ENCODE data around the gene LAMB2. TPM values are rescaled to one million over a fixed set of nuclear protein-coding genes. Genes with fewer than 3 reads are reported as not detected.

Gene LAMB2
- total RNA-seq, result under 1 TPM in 1 of 2 donors, not detected in 1; 0.79 TPM

- no peak within 1 kb of the TSS for H3K27ac Mint-ChIP-seq
- no peak within 1 kb of the TSS for H3K4me3 Mint-ChIP-seq
- no peaks in the 10 kb centered on the region for H3K4me1 Mint-ChIP-seq
- no peaks in the 10 kb centered on the region for H3K36me3 Mint-ChIP-seq (ENCODE audit: low read depth)
- H3K27me3 Mint-ChIP-seq, result peaks cover 14% of the 10 kb centered on the region
- H3K9me3 Mint-ChIP-seq, result no peaks in the 10 kb centered on the region
- ATAC-seq (replicated peaks), result no peak
Observed at GRCh38 chr3:49132437-49133225, at the start of gene LAMB2. LAMB2 (minus strand) TSS chr3:49133050; CDS start chr3:49132867, 183 bp downstream.

GRCh38 chr3:49181351-49181750 is 48.5 kb upstream of the LAMB2 start:
- Mint-ChIP-seq H3K36me3 (ENCODE audit: low read depth) (no peaks in the 10 kb centered on the region), H3K9me3 (no peaks in the 10 kb centered on the region), H3K27me3 (peaks cover 10% of the 10 kb centered on the region), H3K4me3 (no peak overlapping the region), H3K4me1 (no peaks in the 10 kb centered on the region), H3K27ac (no peak overlapping the region)
- no peak for ATAC-seq (replicated peaks)

GRCh38 chr3:49180116-49180515 is 47.3 kb upstream of the LAMB2 start:
- Mint-ChIP-seq H3K27ac (no peak overlapping the region), H3K9me3 (no peaks in the 10 kb centered on the region), H3K4me1 (no peaks in the 10 kb centered on the region), H3K36me3 (ENCODE audit: low read depth) (no peaks in the 10 kb centered on the region), H3K27me3 (peaks cover 10% of the 10 kb centered on the region), H3K4me3 (no peak overlapping the region)
- ATAC-seq (replicated peaks), result no peak

GRCh38 chr3:49177073-49177472 is 44.2 kb upstream of the LAMB2 start:
- no peak overlapping the region for H3K27ac Mint-ChIP-seq
- peaks cover 10% of the 10 kb centered on the region for H3K27me3 Mint-ChIP-seq
- H3K9me3 Mint-ChIP-seq, result no peaks in the 10 kb centered on the region
- H3K4me3 Mint-ChIP-seq, result no peak overlapping the region
- no peaks in the 10 kb centered on the region for H3K36me3 Mint-ChIP-seq (ENCODE audit: low read depth)
- no peaks in the 10 kb centered on the region for H3K4me1 Mint-ChIP-seq
- no peak for ATAC-seq (replicated peaks)

- Mint-ChIP-seq H3K4me1 (peaks cover 5% of the 10 kb centered on the region), H3K4me3 (no peak overlapping the region), H3K27me3 (peaks cover 10% of the 10 kb centered on the region), H3K36me3 (ENCODE audit: low read depth) (no peaks in the 10 kb centered on the region), H3K9me3 (no peaks in the 10 kb centered on the region), H3K27ac (no peak overlapping the region)
- ATAC-seq (replicated peaks), result no peak
Observed at GRCh38 chr3:49175530-49175929, 42.7 kb upstream of the LAMB2 start.

GRCh38 chr3:49174397-49174985 is 41.6 kb upstream of the LAMB2 start:
- Mint-ChIP-seq H3K27ac (no peak overlapping the region), H3K4me3 (no peak overlapping the region), H3K4me1 (peaks cover 5% of the 10 kb centered on the region), H3K9me3 (no peaks in the 10 kb centered on the region), H3K36me3 (ENCODE audit: low read depth) (no peaks in the 10 kb centered on the region), H3K27me3 (peaks cover 8% of the 10 kb centered on the region)
- ATAC-seq (replicated peaks), result no peak

GRCh38 chr3:49173792-49174170 is 40.9 kb upstream of the LAMB2 start:
- Mint-ChIP-seq H3K36me3 (ENCODE audit: low read depth) (no peaks in the 10 kb centered on the region), H3K27ac (no peak overlapping the region), H3K27me3 (peaks cover under 1% of the 10 kb centered on the region), H3K9me3 (no peaks in the 10 kb centered on the region), H3K4me3 (no peak overlapping the region), H3K4me1 (peaks cover 5% of the 10 kb centered on the region)
- no peak for ATAC-seq (replicated peaks)

GRCh38 chr3:49173116-49173791 is 40.4 kb upstream of the LAMB2 start:
- Mint-ChIP-seq H3K27ac (no peak overlapping the region), H3K36me3 (ENCODE audit: low read depth) (no peaks in the 10 kb centered on the region), H3K4me3 (no peak overlapping the region), H3K9me3 (no peaks in the 10 kb centered on the region), H3K4me1 (peaks cover 5% of the 10 kb centered on the region), H3K27me3 (no peaks in the 10 kb centered on the region)
- no peak for ATAC-seq (replicated peaks)

- no peaks in the 10 kb centered on the region for H3K36me3 Mint-ChIP-seq (ENCODE audit: low read depth)
- H3K4me1 Mint-ChIP-seq, result peaks cover 5% of the 10 kb centered on the region
- ATAC-seq (replicated peaks), result no peak
- no peak overlapping the region for H3K4me3 Mint-ChIP-seq
- H3K27me3 Mint-ChIP-seq, result no peaks in the 10 kb centered on the region
- no peak overlapping the region for H3K27ac Mint-ChIP-seq
- H3K9me3 Mint-ChIP-seq, result no peaks in the 10 kb centered on the region
Observed at GRCh38 chr3:49172551-49173041, 39.7 kb upstream of the LAMB2 start.

GRCh38 chr3:49171775-49172500 is 39.1 kb upstream of the LAMB2 start:
- H3K36me3 Mint-ChIP-seq (ENCODE audit: low read depth), result no peaks in the 10 kb centered on the region
- no peaks in the 10 kb centered on the region for H3K27me3 Mint-ChIP-seq
- H3K9me3 Mint-ChIP-seq, result no peaks in the 10 kb centered on the region
- peak overlapping the region; percentile 78 for H3K4me3 Mint-ChIP-seq
- ATAC-seq (replicated peaks), result no peak
- peaks cover 5% of the 10 kb centered on the region for H3K4me1 Mint-ChIP-seq
- H3K27ac Mint-ChIP-seq, result no peak overlapping the region

- ATAC-seq (replicated peaks), result peak; percentile 88
- peak within 1 kb of the TSS; percentile 68 for H3K27ac Mint-ChIP-seq
- peak within 1 kb of the TSS; percentile 78 for H3K4me3 Mint-ChIP-seq
- H3K27me3 Mint-ChIP-seq, result no peaks in the 10 kb centered on the region
- H3K4me1 Mint-ChIP-seq, result peaks cover 5% of the 10 kb centered on the region
- no peaks in the 10 kb centered on the region for H3K9me3 Mint-ChIP-seq
- H3K36me3 Mint-ChIP-seq (ENCODE audit: low read depth), result no peaks in the 10 kb centered on the region
Observed at GRCh38 chr3:49171119-49171774, 38.4 kb upstream of the LAMB2 start, which contains the start of gene KLHDC8B. KLHDC8B (plus strand) TSS chr3:49171598; CDS start chr3:49172770, 1,172 bp downstream.

- peak; percentile 2 for ATAC-seq (replicated peaks)
- H3K27me3 Mint-ChIP-seq, result no peaks in the 10 kb centered on the region
- H3K4me3 Mint-ChIP-seq, result peak overlapping the region; percentile 78
- peak overlapping the region; percentile 68 for H3K27ac Mint-ChIP-seq
- H3K36me3 Mint-ChIP-seq (ENCODE audit: low read depth), result peaks cover 1% of the 10 kb centered on the region
- H3K9me3 Mint-ChIP-seq, result no peaks in the 10 kb centered on the region
- H3K4me1 Mint-ChIP-seq, result peaks cover 5% of the 10 kb centered on the region
Observed at GRCh38 chr3:49170744-49171118, 37.9 kb upstream of the LAMB2 start.

- peak overlapping the region; percentile 93 for H3K27ac Mint-ChIP-seq
- peaks cover 19% of the 10 kb centered on the region for H3K4me1 Mint-ChIP-seq
- H3K9me3 Mint-ChIP-seq, result no peaks in the 10 kb centered on the region
- peaks cover 33% of the 10 kb centered on the region for H3K36me3 Mint-ChIP-seq (ENCODE audit: low read depth)
- H3K4me3 Mint-ChIP-seq, result peak overlapping the region; percentile 91
- ATAC-seq (replicated peaks), result no peak
- no peaks in the 10 kb centered on the region for H3K27me3 Mint-ChIP-seq
Observed at GRCh38 chr3:49166752-49167556, 34.1 kb upstream of the LAMB2 start.
